HG03139 (cell line): ENCODE results near the gene CCNY.

Experiments
- ATAC-seq: cut with Tn5 transposase; IDR thresholded peaks from one replicate; pipeline ENCODE4 v1.9.1; 2021; ENCODE audit not compliant: unreplicated experiment

Gene CCNY

DNA sequence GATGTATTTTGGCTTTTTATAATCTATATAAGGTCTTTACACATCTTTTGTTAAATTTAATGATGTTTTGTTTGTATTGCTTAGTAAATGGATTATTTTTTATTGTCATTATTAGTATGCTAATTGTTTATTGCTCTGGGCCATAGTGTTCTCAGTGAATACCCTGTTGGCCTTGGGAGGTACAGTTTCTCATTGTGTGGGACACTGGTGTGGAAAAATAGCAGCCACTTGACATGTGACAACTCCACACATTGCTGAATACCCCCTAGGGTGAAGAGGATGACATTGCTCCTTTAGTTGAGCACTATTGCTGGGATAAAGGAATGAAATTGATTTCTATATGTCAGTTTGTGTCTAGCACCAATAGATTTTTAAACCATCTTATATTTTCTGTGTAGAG, 130.9 kb downstream of the CCNY start:
- no peak for ATAC-seq

DNA sequence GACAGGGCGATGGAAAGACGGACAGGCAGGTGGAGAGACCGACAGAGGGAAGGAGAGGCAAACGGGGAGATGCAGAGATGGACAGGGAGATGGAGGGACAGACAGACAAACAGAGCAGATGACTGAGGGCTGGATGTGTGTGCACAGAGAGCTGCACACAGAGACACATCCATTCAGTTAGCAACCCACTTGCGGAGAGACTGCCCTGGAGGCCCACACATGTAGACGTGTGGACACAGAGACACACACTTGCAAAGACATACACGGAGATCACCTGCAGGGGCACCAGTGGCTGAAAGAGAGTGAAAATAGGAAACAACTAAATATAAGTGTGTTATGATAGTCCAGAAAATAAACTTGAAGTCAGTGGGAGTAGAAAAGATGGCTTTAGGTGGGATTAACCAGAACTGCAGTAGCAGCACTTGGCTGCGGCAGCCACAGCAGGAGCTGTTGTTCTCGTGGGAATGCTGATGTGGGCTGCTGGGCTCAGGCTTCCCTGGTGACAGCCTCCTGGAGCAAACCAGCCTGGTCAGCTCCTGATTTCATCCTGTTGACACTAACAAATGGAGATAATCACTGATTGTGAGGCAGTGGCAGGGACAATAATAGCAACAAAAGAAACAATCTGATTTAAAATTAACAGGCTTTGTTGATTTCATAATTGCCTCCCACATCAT, 134.1 kb downstream of the CCNY start:
- ATAC-seq, result no peak

DNA sequence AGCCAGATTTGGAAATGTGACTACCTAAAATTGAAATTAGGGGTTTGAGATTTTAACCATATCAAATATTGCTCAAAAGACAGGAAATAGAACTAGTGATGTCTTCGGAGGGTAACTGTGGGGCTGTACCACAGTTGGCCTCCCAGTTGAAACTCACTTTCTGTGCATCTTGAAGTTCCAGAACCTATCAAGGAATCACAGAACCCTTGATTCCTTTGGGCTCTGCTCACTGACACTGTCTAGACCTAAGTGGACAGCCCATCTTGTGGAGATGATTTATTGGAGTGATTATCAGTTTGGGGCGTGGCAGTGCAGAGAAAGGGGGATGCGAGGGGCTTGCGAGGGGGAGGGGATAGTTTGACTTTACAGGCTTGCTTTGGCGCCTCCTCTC, 134.6 kb downstream of the CCNY start:
- ATAC-seq, result no peak

DNA sequence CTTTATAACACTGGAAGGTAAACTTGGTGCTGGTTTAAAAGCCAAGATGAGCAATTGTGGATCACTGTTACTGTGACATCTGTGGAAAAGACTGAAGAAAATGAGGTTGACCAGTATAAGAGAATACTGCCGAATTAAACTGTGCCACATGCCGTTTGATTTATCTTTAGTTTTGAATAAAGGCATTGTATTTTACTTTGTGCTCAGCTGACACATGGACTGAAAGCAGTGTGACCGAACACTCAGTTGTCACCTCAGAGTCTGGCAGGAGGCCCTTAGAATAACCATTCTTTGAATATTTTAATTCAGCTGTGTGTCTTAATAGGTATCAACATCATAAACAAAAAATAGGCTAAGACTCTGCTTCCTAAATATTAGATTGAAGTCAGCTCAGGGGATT, 135.1 kb downstream of the CCNY start:
- ATAC-seq, result no peak

DNA sequence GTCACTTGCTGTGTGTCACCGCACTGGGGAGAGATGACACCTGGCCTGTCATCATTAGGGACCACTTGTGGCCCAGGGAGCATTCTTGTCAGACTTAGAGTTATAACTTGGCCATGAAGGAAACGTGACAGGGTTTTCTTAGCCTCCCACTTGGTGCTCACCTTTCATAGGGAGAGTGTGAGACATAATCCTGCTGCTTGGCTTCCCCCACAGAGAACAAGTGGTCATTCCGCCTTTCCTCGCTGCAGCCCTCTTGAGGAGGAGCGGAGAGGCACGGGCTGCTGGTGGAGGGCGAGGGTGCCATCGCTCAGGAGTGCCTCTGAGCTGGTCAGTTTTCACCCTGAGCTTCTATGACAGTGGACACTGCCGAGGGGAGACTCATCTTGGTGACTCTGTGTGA, 143.8 kb downstream of the CCNY start:
- no peak for ATAC-seq

DNA sequence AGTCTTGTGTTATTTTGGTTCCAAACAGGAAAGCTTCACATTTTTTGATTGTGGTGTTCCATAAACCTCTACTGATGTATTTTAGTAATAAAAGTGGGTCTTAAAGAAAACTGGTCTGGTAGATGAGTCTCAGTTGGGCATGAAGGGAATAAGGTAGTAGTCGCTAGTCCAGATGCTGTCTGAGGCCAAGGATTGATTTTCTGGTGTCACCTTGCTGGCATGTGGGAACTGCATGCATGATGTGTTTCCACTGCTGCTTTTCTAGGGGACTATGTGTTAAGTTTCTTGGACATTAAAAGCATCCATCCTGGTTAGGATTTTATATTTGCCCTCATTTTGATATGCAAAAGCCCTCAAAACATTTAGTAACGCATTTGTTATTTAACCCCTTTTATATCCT, 145.1 kb downstream of the CCNY start:
- no peak for ATAC-seq

DNA sequence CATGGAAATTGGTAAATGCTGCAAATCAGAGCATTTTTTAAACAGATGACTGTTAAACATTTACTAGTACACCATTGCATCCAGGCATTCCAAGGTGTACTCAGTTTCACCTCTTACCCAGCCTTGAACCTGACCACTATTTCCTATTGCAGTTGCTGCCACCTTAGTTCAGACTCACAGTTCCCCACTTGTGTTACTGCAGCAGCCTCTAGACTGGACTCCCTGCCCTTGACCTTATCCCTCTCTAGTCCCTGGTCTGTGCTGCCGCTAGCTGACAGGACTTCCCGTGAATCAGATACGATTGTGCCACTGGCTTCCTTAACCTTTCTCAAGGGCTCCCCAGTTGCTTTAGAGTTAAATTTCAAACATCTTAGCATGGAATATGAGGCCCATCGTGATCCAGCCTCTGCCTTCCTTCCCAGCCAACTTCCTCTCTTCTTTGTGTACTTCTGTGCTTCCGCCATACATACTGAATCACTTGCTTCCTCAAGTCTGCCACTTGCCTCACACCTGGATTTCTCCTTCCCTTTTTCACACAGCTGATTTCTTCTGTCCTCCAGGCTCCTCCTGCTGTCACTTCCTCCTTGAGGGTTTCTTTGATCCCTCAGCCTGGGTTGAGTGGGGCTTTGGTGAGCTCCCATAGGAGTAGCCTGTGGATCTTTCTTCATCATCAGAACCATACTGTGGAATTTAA, 150.1 kb downstream of the CCNY start:
- no peak for ATAC-seq

DNA sequence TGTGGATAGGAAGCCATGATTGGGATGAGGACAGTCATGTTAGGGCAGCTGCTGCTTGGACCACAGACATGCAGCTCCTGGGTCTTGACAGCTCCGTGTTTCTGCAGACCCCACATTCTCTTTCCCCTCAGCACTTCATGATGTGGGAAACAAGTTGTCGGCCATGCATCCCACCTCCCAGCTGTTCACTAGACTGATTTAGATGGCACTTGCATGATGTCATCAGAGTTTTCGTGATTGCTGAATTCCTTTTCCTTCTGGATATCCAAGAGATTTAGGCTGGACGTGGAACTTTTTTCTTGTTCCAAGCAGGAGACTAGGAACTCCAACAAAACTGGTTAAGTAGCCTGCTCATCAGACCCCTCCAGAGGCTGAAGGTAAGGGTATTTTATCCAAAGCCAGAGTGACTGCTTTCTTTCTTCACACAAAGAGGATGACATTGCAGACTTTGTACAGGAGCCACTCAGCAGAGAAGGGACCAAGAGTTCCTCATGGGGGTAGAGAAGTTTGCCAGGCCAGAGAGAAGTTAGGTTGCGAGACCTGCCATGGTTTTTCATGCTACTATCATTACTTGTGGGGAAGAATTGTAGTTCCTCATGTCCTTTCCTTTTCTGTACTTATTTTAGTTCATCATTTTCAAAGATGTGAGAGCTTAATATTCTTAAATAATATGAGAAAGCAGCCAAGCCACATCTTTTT, 151.2 kb downstream of the CCNY start:
- ATAC-seq, result no peak

DNA sequence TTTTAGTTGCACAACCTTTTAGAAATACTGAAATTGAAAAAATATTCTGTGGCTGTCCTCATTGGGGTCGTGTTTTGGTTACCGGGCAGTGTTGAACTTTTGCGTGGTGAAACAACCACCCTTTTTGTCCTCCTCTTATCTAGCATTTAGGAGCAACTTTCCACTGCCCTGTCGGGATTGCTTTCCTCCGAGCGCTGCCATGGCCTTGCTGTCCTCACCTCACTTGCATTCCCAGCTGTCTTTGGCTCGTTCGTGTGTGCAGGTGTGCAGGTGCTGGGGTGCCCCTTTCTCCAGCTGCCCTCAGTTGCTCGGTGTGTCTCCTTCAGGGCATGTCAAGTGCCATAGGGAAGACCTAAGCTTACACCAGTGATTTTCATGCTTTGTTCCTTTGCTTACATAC, 151.9 kb downstream of the CCNY start:
- ATAC-seq, result no peak

DNA sequence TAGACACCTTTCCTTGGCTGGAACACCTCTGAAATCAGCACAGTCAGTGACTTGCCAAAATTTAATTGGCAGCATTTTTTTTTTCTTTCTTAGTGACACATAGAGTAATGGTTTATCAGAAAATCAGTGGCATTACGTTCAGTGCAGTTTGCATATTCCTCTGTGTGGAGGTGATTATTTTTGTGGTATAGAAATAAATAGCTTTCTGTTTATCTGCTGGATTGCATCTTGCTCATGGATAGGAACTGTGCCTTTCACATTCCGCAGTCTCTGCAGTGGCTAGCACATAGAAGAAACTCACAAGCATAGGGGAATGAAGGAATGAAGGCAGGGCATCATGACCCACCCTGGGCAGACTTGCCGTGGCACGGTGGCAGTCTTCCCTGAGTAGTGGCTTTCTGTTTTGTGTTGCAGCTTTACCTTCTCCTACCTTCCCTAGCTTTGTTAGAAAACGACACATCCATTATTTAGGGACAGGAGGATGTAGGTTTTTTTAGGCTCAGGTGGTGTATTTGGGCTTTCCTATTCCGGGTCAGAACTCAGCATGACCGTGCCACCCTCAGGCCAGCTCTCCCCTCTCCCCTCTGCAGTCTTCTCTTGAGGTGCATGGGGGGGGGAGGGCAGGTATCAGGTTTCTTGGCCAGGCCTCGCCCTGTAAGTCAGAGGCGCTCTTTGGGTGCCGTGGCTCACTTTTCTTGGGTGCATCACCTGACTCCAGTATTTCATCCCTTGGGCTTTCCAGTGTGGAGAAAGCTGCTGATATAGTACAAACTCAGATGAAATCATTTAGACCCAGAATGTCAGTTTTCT, 156.3 kb downstream of the CCNY start:
- no peak for ATAC-seq

DNA sequence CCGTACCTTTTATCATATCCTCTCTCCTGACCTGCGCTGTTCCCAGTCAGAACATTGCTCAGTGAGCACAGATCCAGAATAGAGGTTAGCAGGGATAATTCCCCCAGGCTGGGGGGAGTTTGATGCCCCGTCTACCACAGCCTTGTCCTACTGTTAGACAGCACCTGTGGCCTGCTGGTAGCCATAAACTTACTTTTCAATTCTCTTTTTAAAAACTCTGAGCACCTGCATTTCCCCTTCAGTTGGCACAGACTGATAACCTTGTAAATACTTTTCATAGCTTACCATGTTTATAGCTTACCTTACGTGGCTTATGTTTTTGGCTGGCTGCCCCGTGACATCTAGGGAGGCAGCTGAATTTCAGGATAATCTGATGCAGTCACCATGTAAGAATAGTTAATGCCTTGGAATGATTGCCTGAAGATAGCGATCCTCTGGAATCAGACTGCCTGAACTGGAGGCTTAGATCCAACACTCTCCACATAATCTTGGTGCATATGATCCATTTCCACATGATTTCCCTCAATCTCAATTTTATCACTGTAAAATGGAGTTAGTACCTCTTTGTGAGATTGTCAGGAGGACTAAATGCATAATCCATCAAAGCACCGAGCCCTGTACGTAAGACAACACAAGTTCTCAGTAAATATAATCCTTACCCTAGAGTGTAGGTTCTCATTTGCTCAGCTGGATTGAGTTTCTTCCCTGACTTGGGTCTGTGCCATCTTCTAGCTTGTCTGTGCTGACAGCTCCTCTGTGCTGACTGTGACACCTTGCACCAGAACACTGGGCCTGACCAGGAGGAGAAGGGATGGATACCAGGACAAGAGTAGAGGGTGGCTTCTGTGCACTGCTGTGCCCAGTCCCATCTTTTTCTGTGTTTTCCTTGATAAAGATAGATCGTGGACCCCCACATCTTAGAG, 157.1 kb downstream of the CCNY start:
- no peak for ATAC-seq

DNA sequence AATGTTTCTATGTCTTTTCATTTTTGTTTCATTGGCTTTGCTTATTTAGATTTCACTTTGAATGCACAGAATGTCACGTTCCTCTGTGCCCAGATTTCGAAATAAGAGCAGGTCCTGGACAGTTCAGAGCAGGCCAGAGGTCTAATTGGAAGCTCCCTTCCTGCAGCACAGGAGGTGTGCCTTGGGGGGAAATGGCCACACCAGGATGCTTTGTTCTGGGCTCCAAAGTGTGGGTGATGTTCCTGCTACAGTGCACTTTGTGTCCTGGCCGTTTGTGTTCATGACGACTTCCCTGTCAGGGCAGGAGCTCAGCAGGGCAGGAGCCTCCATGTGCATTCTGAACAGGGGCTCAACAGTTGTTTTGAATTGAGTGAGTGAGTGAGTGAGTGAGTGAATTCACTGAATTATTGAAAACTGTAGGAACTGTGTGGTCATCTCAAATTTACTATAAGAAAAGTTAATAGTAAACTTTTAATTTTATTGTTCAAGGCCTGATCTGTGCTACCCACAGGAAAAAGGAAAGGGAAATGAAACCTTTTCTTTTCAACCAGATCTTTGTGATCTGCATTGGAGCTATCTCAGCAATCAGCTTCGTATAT, 159.3 kb downstream of the CCNY start:
- peak; percentile 58 for ATAC-seq

DNA sequence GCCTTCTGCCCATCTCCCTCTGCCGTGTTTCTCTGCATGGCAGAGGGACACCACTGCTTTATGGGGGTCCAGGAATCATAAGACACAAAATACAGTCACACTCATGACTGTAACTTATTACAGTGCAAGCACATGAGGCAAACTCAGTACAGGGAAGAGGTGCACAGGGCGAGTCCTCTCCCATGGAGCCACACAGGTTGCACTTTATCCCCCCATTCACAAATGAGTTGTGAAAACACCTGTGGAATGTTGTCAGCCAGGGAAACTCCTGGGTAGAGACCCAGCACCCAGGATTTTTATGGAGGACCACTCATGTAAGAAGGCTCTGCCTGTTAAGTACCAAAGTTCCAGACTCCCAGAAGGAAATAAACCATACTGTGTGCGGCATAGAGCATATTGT, 161.6 kb downstream of the CCNY start:
- ATAC-seq, result no peak

DNA sequence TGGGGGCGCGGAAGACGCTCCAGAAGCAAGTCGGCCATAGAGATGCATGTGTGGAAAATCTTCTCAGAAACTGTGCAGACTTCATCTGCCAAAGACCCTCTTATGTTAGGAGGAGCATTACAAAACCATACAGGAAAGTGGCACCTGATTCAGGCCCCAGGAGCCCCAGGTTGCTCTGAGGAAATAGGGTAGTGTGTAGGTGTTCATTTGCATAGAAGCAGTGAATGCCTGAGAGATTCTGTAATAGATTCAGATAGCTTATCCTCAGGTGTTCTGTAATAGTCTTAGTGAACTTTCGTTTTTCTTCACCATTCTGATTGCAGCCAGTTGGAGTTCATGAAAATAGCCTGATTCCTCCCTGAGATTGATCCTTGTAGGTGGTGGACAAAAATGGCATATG, 162.4 kb downstream of the CCNY start:
- peak; percentile 52 for ATAC-seq

DNA sequence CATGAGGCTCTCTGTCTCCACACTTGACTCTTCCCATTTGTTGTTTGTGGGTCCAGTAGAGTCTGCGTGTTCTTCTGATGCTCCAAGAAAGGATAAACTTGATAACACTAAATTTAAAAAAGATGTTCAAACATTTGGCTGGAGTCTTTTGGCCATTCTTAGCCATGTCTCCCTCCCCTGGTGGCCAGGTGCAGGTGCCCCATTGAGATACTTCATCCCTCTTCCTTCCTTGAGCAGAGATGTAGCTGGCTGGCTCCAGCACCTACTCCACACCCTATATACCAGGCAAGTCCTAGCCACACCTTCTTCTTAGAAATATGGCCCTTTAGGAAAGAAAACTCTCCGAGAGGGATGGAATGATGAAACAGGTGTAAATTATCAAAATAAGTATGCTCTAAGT, 165.6 kb downstream of the CCNY start:
- no peak for ATAC-seq

DNA sequence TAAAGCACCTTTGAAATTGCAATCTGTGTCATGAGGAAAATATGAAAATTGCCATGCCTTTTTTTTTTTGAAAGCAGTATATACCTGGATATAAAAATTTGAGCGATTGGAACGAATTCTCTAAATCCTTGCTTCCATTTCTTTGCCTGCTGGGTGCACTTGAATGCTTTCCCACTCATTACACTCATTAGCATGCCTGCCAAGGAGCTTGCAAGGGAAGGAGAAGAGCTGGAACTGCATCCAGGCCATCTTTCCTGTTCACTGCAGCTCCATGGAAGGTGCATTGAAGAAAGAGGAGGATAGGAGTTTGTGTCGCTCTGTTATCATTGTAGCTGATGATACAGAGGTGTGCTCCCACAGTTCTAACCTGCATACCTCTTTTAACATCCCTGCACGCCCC, 166.4 kb downstream of the CCNY start:
- no peak for ATAC-seq

DNA sequence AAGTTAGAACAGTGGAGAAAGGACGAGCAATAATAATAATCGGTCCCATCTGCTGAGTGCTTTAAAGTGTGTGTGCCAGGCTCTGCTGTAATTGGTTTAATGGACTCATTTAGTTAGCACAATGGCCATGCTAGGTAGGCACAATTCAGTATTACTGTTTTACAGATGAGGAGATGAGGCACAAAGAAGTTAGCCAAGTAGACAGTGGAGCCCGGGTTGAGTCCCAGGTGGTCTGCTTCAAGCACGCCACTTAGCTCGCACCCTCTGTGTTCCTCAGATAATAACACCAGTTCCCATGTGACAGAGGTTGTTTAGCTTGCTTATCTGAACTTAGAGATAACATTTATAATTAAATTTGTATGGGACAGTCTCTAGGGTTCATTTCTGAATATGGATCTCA, 167.3 kb downstream of the CCNY start:
- no peak for ATAC-seq

DNA sequence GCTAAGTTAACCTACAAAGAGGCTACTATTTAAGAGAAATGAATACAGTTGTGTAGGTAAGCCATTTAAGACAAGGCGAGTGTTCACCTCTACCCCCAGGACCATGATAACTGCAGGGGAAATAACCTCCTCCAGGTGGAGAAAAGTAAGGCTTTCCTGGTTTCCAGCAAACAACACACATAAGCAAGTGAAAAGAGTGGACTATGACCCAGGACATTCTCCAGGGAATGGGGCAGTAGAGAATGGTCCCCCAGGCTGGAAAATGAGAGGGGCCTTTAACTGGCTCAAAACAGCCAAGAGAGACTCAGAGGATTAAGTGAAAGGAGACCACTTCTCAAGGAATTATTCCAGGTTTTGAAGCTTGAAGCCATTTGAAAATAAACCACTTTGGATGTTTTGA, 167.8 kb downstream of the CCNY start:
- ATAC-seq, result no peak

DNA sequence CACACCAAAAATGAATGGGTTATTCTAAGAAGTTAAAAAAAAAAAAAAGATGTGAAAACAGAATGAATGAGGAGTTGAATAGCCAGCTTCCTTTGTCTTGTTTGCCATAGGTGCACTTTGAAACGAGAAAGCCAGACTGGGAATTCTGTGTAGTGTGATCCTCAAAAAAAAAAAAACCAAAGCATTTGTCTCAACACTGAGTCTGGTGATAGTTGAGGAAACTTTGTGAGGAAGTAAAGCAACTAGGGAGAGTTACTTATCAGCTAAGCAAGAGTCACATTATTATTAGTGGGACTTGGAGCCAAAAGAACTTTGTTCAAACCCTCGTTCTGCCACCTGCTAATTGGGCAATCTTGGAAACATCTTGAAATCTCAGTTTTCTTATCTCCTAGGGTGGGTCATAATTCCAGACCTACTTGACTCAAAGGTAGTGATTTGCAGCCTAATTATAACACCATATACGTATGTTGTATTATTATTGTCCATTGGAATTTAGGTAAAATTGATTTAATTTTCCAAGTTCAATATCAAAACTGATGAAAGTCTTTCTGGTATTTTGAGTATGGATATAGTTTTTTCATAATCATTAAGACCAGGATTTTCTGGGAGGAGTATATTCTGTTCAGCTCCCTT, 169.0 kb downstream of the CCNY start:
- no peak for ATAC-seq

DNA sequence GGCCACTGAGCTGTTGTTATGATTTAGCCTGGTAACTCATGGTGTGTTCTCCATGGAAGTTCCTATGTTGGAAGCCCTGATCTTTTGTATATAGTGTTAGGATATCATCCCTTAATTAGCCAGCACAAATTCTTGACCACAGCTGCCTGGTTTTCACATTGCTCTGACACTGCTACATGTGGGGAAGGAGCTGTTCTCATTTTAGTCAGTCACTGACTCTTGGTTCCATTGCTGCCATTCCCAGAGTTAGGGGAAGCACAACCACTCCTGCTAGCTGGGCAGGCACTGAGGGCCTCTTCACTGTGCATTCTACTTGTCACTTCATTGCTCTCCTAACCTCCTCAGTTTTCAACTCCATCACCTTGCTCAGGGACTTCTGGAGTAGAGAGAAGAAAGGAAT, 170.4 kb downstream of the CCNY start:
- ATAC-seq, result no peak
